HEK293 (cell line): Measurements from ENCODE around the gene MSH2.

Experiments
- CTCF ChIP-seq: fragments of 450-650 bp; formaldehyde crosslinking; IDR thresholded peaks from 2 replicates; pipeline ENCODE4 v1.5.1; 2016; ENCODE audit warnings: missing biosample characterization, missing genetic modification characterization
- KLF17 ChIP-seq: fragments of 450-650 bp; formaldehyde crosslinking; IDR thresholded peaks from 2 replicates; pipeline ENCODE4 v1.5.1; 2016; ENCODE audit warnings: missing biosample characterization, missing genetic modification characterization
- REST ChIP-seq: fragments of 450-650 bp; formaldehyde crosslinking; IDR thresholded peaks from 2 replicates; pipeline ENCODE4 v1.5.1; 2016; ENCODE audit warnings: missing biosample characterization, missing genetic modification characterization
- WT1 ChIP-seq: fragments of 450-650 bp; formaldehyde crosslinking; IDR thresholded peaks from 2 replicates; pipeline ENCODE4 v1.5.1; 2016; ENCODE audit warnings: missing biosample characterization, missing genetic modification characterization
- ZBTB17 ChIP-seq: fragments of 450-650 bp; formaldehyde crosslinking; IDR thresholded peaks from 2 replicates; pipeline ENCODE4 v1.5.1; 2016; ENCODE audit warnings: missing biosample characterization, missing genetic modification characterization
- ZFP37 ChIP-seq: fragments of 450-650 bp; formaldehyde crosslinking; IDR thresholded peaks from 2 replicates; pipeline ENCODE4 v1.5.1; 2016; ENCODE audit warnings: missing biosample characterization, missing genetic modification characterization
- ZNF48 ChIP-seq: fragments of 450-650 bp; formaldehyde crosslinking; IDR thresholded peaks from 2 replicates; pipeline ENCODE4 v1.5.1; 2016; ENCODE audit warnings: missing biosample characterization, missing genetic modification characterization
- ZNF549 ChIP-seq: fragments of 450-650 bp; IDR thresholded peaks from 2 replicates; pipeline ENCODE4 v1.5.1; 2018; ENCODE audit warnings: missing biosample characterization, missing genetic modification characterization, mild to moderate bottlenecking, inconsistent platforms, moderate library complexity
- ZNF776 ChIP-seq: fragments of 450-650 bp; formaldehyde crosslinking; IDR thresholded peaks from 2 replicates; pipeline ENCODE4 v1.5.0; 2017; ENCODE audit warnings: missing biosample characterization, missing genetic modification characterization, borderline replicate concordance

GRCh38 chr2:47451790-47452189 is 48.8 kb downstream of the MSH2 start:
- TF ChIP-seq CTCF (tag by site-specific recombination): no peak
- no peak for TF ChIP-seq ZNF549 (tag by site-specific recombination)
- no peak for TF ChIP-seq ZNF48
- TF ChIP-seq ZBTB17: no peak
- TF ChIP-seq WT1 (tag by site-specific recombination): no peak
- no peak for TF ChIP-seq ZNF776 (tag by site-specific recombination)
- TF ChIP-seq ZFP37 (tag by site-specific recombination): no peak
- no peak for TF ChIP-seq REST
- no peak for TF ChIP-seq KLF17 (tag by site-specific recombination)
